Right lobe of liver (tissue), 6 donors: Measurements from ENCODE around the gene GNPTAB. TPM values are rescaled to one million over a fixed set of nuclear protein-coding genes. Genes with fewer than 3 reads are reported as not detected.

Source experiments
- ATAC-seq, 4 donors: fragments of 200-7000 bp; cut with Tn5 transposase; one replicate each; pipeline ENCODE4 v1.9.1; 2020; ENCODE audit warnings: mild to moderate bottlenecking in 4 of 4, moderate library complexity in 4 of 4
- DNase-seq, 3 donors: peaks; one replicate each; pipeline ENCODE4 v3.0.0-alpha.2; 2020
- H3K27ac ChIP-seq, 3 donors: fragments of 200-600 bp; one replicate each; pipeline ENCODE4 v1.8.0; 2022
- H3K27me3 ChIP-seq, 2 donors: fragments of 200-600 bp; one replicate each; pipeline ENCODE4 v1.8.0; 2022
- H3K36me3 ChIP-seq, 4 donors: fragments of 200-600 bp; sonication (generic) in 1 of 4; one replicate each; pipeline versions ENCODE4 v1.5.1 to v1.8.0; 2017 to 2022; ENCODE audit warnings: control low read depth in 1 of 4
- H3K4me1 ChIP-seq, 4 donors: fragments of 200-600 bp; sonication (generic) in 1 of 4; one replicate each; pipeline versions ENCODE4 v1.5.1 to v1.8.0; 2017 to 2022; ENCODE audit warnings: control low read depth in 1 of 4
- H3K4me3 ChIP-seq, 3 donors: fragments of 200-600 bp; one replicate each; pipeline ENCODE4 v1.8.0; 2022
- H3K9me3 ChIP-seq, 4 donors: fragments of 200-600 bp; sonication (generic) in 1 of 4; one replicate each; pipeline versions ENCODE4 v1.5.1 to v1.8.0; 2017 to 2022; ENCODE audit warnings: control low read depth in 1 of 4
- POLR2A ChIP-seq: fragments of 450-650 bp; IDR thresholded peaks from one replicate; pipeline ENCODE4 v1.6.1; 2017; ENCODE audit warnings: antibody characterized with exemption, mild to moderate bottlenecking
- WGBS: methylation state at CpG from one replicate; pipeline ENCODE4 v1.1.6; 2018; ENCODE audit warnings: low coverage, low lambda C conversion rate; ENCODE audit not compliant: insufficient coverage; ENCODE audit errors: missing lambda C conversion rate; 5-methylcytosine and 5-hydroxymethylcytosine counted together
- intact Hi-C, 2 donors: fragments of 100-400 bp; cut with DNase I; formaldehyde crosslinking; loops; one replicate each; pipeline versions ENCODE4 v1.11.2 to v1.14.1; 2022
- total RNA-seq, 6 experiments: library from RNA; depleted of rRNA in 2 of 6; stranded (reverse); fragments of >200 nt in 2 of 6; fragmentation: NEBNext Ultra II Directional in 3 of 6; extraction: Animal tissue kit (Norgen Biotek cat#: 25700) in 3 of 6; gene quantifications; one replicate each; pipeline versions ENCODE4 v1.1.0 to v1.2.4, GENCODE V29; 2016 to 2023
- TF ChIP-seq, protein P1 (sequence below), 4 donors: fragments of 200-600 bp in 3 of 4; fragments of 450-650 bp in 1 of 4; IDR thresholded peaks; one replicate each; pipeline versions ENCODE4 v1.5.1 to v1.8.0; 2016 to 2022; ENCODE audit warnings: antibody characterized with exemption in 4 of 4, mild to moderate bottlenecking in 2 of 4
- donor health status: DM: no; HTN: yes; CAD: no.
- donor health status: DM: no; HTN: no; CAD: no.
- donor health status: DM: no; HTN: no; CAD: no.
- donor health status: DM: no; HTN: yes; CAD: no.
- donor health status: DM: no; HTN: yes; CAD: no.

GNPTAB gene
- total RNA-seq, 6 experiments from 2014 or later: 8.8 to 17.4 (median 14.1) TPM

DNA sequence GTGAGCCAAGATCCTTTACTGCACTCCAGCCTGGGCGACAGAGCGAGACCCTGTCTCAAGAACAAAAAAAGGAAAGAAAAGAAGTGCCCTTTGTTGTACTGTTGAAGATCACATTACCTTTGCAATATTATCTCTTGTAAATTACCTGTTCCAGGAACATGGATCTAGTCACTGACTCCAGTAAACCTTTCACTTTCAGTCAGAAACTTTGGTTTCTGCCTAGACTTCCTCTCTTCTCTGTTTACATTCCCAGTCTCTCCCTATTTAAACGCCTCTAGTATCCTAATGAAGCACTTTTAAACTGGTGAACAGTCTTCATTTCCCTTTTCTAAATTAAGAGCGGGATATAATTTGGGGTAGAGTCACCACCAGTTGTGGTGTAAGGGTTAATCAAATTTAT, 120.5 kb downstream of the GNPTAB start:
- TF ChIP-seq, protein P1, sequence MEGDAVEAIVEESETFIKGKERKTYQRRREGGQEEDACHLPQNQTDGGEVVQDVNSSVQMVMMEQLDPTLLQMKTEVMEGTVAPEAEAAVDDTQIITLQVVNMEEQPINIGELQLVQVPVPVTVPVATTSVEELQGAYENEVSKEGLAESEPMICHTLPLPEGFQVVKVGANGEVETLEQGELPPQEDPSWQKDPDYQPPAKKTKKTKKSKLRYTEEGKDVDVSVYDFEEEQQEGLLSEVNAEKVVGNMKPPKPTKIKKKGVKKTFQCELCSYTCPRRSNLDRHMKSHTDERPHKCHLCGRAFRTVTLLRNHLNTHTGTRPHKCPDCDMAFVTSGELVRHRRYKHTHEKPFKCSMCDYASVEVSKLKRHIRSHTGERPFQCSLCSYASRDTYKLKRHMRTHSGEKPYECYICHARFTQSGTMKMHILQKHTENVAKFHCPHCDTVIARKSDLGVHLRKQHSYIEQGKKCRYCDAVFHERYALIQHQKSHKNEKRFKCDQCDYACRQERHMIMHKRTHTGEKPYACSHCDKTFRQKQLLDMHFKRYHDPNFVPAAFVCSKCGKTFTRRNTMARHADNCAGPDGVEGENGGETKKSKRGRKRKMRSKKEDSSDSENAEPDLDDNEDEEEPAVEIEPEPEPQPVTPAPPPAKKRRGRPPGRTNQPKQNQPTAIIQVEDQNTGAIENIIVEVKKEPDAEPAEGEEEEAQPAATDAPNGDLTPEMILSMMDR (IDR thresholded peaks at IDR 0.05): no peak
- no peak for TF ChIP-seq POLR2A
- ATAC-seq: peak in 3 of 4 donors; percentile 33 to 64 (median 53)
- Histone ChIP-seq H3K27me3 (no peaks in the 10 kb centered on the region), H3K27ac (peak overlapping the region; percentile 40 to 79 (median 66)), H3K9me3 (no peaks in the 10 kb centered on the region), H3K36me3 (no peaks in the 10 kb centered on the region), H3K4me1 (peaks cover 0 to 75% (median 16%) of the 10 kb centered on the region in 4 donors), H3K4me3 (no peak overlapping the region)
- intact Hi-C loops: no loop called here
- DNase-seq: no peak
- 52% methylated on average over 2 of the region's 4 CpGs for WGBS

DNA sequence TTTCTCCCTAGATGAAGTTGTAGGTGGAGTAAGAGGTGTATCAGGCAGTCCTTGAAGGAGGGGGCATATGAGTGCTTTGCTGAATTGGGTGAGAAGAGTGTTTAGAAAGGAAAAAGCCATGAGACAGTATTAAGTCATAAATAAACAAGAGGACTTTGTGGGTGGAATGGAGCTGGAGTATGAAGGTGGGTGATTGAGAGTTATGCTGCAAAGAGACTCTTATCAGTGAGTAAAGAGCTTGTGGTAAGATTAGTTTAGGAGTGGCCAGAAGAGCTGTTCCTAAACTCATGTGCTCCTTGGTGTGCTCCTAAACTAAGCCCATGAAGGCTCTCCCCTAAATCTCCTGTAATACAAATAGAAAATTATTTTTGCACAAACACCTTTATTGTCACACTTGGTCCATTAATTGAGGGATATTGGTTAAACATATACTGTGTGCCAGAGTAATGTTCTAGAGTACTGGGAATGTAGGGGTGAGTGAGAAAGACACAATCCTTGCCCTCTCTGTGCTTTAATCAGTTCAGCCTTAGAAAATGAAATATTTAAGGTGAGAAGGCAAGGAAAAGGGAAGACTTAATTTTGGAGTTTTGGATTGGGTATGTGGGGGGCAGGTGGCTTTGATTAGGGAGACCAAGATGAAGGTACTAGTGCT, 123.5 kb downstream of the GNPTAB start:
- no peak overlapping the region for H3K4me3 ChIP-seq
- H3K27me3 ChIP-seq: no peaks in the 10 kb centered on the region
- no peaks in the 10 kb centered on the region for H3K36me3 ChIP-seq
- ATAC-seq (peak in 1 of 4 donors; percentile 28), DNase-seq (no peak)
- no peak overlapping the region for H3K27ac ChIP-seq
- intact Hi-C loops: no loop called here
- TF ChIP-seq, protein P1 (IDR thresholded peaks at IDR 0.05): no peak
- TF ChIP-seq POLR2A: no peak
- H3K4me1 ChIP-seq: peaks cover 0 to 64% (median 3%) of the 10 kb centered on the region in 4 donors
- H3K9me3 ChIP-seq: no peaks in the 10 kb centered on the region

DNA sequence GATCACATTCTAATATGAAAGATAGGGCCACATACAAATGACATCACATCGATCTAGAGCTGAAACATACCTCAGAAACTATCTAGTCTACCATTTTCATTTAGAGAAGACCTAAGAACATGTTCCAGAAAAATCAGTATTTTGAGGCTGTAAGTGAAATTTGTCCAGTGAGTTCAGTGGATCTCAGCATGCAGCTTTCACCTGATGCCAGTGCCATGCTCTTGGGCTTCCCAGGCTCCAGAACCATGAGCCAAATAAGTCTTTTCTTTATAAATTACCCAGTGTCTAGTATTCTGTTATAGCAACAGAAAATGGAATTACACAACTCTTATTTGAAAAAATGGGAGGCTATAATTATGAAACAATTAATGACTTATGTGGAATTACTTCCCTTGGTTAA, 124.4 kb downstream of the GNPTAB start:
- Histone ChIP-seq H3K9me3 (no peaks in the 10 kb centered on the region), H3K4me3 (no peak overlapping the region), H3K27me3 (no peaks in the 10 kb centered on the region), H3K36me3 (no peaks in the 10 kb centered on the region), H3K27ac (no peak overlapping the region), H3K4me1 (peaks cover 0 to 64% (median 0%) of the 10 kb centered on the region in 4 donors)
- intact Hi-C loops: no loop called here
- ATAC-seq (no peak), DNase-seq (no peak)
- TF ChIP-seq POLR2A: no peak
- TF ChIP-seq, protein P1 (IDR thresholded peaks at IDR 0.05): no peak
- 100% methylated on average over 1 of the region's 1 CpG for WGBS

DNA sequence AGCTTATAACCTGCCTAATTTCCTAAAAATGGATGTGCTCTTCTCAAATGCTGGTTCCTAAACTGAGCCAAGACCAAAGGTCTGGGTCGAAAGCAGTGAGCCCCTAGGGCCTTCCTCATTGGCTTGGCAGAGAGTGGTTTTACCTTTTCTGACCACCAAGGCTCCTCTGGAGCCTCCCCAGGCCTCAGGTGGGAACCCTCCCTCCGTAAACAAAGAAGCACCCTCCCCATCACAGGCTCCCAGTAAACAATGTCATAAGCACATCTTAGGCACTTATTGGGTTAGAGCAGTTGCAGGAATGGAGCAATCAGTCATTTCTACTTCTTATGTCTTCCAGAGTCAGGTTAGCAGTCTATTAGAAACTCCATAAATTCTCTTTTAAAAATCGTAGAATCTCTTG, 127.3 kb downstream of the GNPTAB start:
- Histone ChIP-seq H3K9me3 (no peaks in the 10 kb centered on the region), H3K4me1 (peaks cover 0 to 57% (median 2%) of the 10 kb centered on the region in 4 donors), H3K27ac (no peak overlapping the region), H3K4me3 (no peak overlapping the region), H3K27me3 (no peaks in the 10 kb centered on the region), H3K36me3 (no peaks in the 10 kb centered on the region)
- TF ChIP-seq, protein P1 (IDR thresholded peaks at IDR 0.05): no peak
- no peak for TF ChIP-seq POLR2A
- intact Hi-C loops: no loop called here
- DNase-seq: no peak
- no peak for ATAC-seq
- 72% methylated on average over 2 of the region's 3 CpGs for WGBS
